NCI-H1694 (cell line): Measurements from ENCODE around the gene MAST4.

ENCODE experiments used
- DNase-seq: peaks from one replicate; lab custom pipeline; 2025; lab: John Stamatoyannopoulos, UW

Gene MAST4

DNA sequence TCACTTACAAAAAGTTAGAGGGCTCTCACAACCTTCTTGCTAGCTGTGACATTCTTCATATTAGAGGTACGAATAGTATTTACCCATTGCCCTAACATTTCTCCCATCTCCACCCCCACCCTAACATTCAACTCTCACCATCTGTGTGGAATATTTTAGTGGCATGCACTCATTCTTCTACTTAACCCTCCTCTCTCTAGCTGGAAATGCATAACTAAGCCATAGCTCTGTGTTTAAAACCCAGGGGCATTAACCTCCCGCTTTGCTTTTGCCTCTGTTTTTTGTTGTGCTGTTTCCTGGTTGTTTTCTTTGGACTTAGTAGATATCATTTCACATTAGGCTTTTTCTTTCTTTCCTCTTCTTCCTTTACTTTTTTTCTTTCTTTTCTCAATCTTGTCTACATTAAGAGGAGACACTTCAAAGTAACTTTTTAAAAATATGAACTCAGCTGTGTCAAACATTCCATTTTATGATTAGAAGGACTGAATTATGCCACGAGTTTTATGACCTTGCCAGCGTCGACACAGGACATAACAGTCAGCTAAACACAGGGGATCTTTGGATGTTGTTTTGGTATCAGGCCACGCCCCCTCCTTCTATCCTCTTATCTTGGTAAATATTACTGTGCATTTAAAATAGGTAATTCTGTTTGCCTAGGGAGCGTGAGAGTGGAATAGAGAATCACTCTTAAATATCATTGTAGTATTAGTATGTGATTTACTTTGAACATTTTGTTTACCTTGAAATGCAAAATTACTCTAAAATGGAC, 364.4 kb downstream of the MAST4 start:
- peak; percentile 34 for DNase-seq

- no peak for DNase-seq
These were observed 367.4 kb downstream of the MAST4 start for GRCh38 chr5:66963559-66963971.

DNA sequence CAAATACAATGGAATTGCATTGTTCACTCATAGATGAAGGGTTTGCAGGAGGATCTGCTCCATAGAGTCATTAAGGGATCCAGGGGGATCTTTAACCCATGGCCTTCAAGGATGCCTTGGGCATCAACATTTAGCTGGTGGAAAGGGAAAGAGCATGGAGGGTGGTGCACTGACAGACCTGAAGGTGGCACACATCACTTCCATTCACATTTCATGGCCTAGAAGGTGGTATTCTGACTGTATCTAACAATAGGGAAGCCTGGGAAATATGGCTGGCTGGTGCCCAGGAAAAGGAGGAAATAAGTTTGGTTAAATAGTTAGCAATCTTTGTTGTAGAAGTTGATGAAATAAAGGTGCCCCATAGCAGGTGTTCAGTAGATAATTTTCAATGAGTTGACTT, 370.2 kb downstream of the MAST4 start:
- DNase-seq, result no peak

DNA sequence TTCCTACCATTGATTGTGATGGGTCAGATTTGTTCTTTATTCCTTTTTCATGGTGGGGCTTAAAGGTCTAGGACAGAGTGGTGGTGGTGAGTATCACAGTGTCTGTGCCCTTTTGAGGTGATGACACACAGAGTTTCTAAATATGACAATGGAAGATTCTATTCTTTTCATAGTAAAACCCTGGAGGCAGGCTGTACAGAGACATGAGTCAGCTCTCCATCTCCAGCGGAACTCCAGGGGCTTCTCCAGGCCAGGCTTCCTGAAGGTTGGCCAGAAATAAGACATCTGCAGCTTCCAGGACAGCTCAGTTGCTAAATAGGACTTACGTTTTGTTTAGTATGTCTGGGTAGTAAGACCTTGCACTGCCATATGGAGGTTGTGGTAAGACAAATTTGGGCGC, 370.9 kb downstream of the MAST4 start:
- no peak for DNase-seq

DNA sequence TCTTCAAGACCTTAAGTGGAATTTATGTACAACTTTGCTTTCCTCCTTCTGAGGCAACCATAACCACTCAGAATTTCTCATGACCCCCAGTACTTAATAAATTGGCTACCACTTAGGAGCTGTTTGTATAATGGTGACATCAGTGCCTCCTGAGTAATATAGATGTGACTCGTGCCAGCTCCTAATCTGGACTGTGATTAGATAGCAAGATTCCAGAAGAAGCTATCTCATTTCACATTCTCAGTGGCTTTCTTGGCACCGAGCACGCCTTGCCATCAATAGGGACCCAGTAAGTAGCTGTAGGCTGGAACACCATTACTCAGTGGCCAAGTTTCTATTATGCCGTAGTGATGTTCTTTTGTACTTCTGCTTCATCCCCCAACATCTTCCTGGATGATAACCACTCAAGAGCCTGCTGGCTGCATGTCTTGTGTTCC, 371.7 kb downstream of the MAST4 start:
- no peak for DNase-seq

GRCh38 chr5:66969484-66969883, 373.3 kb downstream of the MAST4 start:
- DNase-seq, result no peak

DNA sequence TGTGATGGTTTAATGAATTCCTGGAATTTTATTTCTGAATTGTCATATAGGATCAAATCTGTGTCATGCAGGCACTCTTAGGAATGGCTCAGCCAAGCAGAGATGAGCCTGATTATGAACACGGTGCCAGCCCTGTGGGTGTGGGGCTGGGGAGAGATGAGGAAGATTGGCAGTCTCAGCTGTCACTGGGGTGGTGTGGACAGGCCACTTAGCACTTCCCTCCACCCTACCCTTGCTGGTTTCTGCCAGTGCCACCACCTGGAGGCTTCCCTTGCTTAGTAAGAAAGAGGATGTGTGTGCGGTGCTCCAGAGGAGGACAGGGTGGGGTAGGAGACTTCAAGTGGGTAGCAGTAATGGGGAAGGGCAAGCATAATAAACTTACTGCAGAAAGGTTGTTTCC, 373.8 kb downstream of the MAST4 start:
- no peak for DNase-seq

DNA sequence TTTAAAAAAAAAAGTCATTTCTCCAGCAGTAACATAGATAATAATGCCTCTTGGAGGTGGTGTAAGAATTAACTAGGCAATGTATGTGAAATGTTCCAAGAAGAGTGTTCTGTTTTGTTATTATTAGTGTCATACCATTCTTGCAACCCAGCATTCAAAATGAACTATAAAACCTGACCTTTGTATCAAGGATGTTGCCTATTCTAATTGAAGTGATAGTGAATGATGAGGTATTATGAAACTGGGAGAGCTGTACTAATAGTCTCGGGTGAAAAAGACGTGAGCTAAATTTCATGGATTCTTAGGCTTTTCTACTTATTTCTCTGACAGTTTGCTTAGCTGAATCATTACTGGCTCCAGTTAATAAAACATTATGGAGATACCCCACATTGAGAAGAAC, 375.8 kb downstream of the MAST4 start:
- no peak for DNase-seq

- no peak for DNase-seq
These were observed 378.1 kb downstream of the MAST4 start for GRCh38 chr5:66974256-66974655.

GRCh38 chr5:66976108-66976507, 379.9 kb downstream of the MAST4 start:
- no peak for DNase-seq

GRCh38 chr5:66979738-66980137, 383.5 kb downstream of the MAST4 start:
- DNase-seq, result no peak

GRCh38 chr5:66981266-66982055, 385.3 kb downstream of the MAST4 start:
- no peak for DNase-seq

GRCh38 chr5:66982056-66982387, 385.8 kb downstream of the MAST4 start:
- no peak for DNase-seq

DNA sequence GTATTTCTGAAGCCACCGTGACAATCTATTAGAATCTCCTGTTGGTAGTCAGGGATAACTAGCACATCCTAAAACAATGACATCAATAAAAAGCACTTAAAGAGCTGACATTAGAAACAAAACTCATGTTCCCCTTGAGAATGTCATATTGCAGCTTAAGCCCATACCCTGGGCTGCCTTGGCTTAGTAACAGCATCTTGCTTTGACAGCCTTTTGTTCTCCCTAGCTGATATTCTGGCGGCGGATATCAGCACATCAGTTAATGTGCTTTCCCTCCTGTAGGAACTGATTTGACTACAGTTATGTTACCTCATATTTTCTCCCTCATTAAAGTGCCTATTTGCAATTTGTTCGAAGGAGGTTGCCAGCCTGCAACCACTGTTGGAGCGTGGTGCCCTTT, 386.3 kb downstream of the MAST4 start:
- no peak for DNase-seq

DNA sequence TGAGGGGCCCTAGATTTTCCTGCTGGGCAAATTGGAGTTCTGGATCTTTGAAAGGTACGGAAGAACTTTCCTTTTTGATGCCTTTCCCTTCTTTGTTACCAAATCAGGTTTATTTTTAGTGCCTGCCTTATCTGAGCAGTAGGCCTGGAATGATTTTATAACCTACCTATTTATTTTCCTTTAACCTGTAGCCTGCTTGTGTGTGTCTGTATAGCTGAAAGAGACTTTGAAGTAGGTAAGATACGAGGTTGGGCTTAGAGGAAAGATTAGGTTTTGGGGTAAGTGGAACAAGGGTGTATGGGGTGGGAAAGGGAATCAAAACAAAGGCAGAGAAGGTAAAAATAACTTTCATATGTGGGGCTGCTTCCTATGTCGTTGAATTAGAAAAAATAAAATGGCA, 389.2 kb downstream of the MAST4 start:
- DNase-seq, result no peak

- no peak for DNase-seq
These were observed 389.8 kb downstream of the MAST4 start for GRCh38 chr5:66986009-66986408.

- no peak for DNase-seq
These were observed 390.3 kb downstream of the MAST4 start for GRCh38 chr5:66986534-66986933.

GRCh38 chr5:66987126-66987525, 390.9 kb downstream of the MAST4 start:
- no peak for DNase-seq

- no peak for DNase-seq
These were observed 391.3 kb downstream of the MAST4 start for GRCh38 chr5:66987540-66987939.

GRCh38 chr5:66987949-66988838, 392.0 kb downstream of the MAST4 start:
- peak; percentile 48 for DNase-seq

GRCh38 chr5:66989286-66989685, 393.1 kb downstream of the MAST4 start:
- DNase-seq, result no peak

GRCh38 chr5:66989781-66990180, 393.6 kb downstream of the MAST4 start:
- DNase-seq, result no peak

- DNase-seq, result no peak
These were observed 395.6 kb downstream of the MAST4 start for GRCh38 chr5:66991746-66992145.
